ENCODE data around the gene SAMSN1. TPM values are rescaled to one million over a fixed set of nuclear protein-coding genes. Genes with fewer than 3 reads are reported as not detected.

Gene SAMSN1
- total RNA-seq, 2 donors from 2014 or later = 74.5 to 89.4 TPM

GRCh38 chr21:14572204-14572780 is 26.2 kb upstream of the SAMSN1 start:
- DNase-seq (ENCODE audit: low spot score in 2 of 2) (no peak), ATAC-seq (peak; percentile 74 to 80)
- Mint-ChIP-seq H3K27ac (no peak overlapping the region), H3K9me3 (peaks cover 3 to 20% of the 10 kb centered on the region in 2 donors), H3K36me3 (no peaks in the 10 kb centered on the region)

GRCh38 chr21:14569868-14570267 is 23.8 kb upstream of the SAMSN1 start:
- ATAC-seq = no peak
- Mint-ChIP-seq H3K36me3 (peaks cover 0 to 6% of the 10 kb centered on the region in 2 donors), H3K9me3 (peaks cover 3 to 19% of the 10 kb centered on the region in 2 donors), H3K27ac (no peak overlapping the region)
- no peak for DNase-seq (ENCODE audit: low spot score in 2 of 2)

DNA sequence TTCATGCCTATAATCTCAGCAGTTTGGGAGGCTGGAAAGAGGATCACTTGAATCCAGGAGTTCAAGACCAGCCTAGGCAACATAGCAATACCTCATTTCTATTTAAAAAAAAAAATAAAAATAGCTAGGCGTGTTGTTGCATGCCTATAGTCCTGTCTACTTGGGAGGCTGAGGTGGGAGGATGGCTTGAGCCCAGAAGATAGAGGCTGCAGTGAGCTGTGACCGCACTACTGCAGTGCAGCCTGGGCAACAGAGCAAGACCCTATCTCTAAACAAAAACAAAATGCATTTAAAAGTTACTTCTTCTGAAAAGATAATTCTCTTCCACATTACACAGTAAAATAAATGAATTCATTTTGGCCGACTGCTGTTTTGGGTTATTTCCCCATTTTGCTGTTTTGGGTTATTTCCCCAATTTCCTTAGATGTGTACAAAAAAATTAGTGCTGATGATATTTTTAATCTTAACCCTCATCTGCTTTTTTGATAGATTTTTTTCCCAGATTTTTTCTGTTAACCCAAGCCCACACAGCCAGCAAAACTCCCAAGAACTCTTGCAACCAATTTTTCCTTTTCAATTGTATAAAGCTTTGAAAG is 23.0 kb upstream of the SAMSN1 start:
- Mint-ChIP-seq H3K27ac (no peak overlapping the region), H3K9me3 (peaks cover 3 to 19% of the 10 kb centered on the region in 2 donors), H3K36me3 (peaks cover 0 to 12% of the 10 kb centered on the region in 2 donors)
- DNase-seq (ENCODE audit: low spot score in 2 of 2) (no peak), ATAC-seq (no peak)

DNA sequence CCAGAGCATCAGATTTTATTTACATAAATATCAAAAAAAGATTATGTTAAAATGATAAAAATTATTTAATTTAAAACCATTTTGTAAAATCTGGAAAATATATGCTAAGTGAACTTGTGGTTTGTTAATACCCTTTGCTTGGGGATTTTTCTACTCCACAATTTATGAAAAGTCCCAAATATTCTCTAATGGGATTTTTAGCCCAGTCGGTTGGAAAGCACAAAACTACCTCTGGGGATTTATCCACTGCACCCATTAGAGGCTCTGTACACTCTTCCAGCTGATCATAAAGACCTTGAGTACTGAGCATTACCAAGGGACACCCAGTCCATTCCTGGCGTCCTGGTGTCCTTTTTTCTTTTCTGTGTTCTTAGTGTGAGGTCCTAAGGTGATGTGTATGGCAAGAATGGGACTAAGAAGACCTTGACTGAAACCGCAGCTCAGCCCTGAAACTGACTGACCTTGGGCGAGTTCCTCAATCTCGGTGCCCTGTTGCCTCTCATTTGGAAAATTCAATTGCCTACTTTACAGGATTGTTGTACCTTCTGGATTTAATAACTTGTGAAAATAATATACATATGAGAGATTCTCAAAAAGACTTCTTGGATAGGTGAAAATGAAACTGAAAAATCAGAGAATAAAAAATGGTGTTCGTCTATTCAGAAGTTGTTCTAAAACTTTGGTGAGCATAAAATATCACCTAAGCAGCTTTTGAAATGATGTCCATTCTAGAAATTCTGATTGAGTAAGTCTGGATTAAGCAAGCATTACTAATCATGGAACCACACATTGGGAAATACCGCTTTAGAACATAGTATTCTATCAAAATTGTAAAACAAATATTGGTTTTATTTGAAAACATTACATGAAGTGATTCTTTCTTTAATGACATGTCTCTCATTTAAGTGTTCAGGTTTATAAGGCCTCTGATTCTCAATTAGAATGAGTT is 21.5 kb upstream of the SAMSN1 start:
- H3K27ac Mint-ChIP-seq = no peak overlapping the region
- ATAC-seq (no peak), DNase-seq (ENCODE audit: low spot score in 2 of 2) (no peak)
- peaks cover 0 to 12% of the 10 kb centered on the region in 2 donors for H3K36me3 Mint-ChIP-seq
- peaks cover 3 to 19% of the 10 kb centered on the region in 2 donors for H3K9me3 Mint-ChIP-seq

- Mint-ChIP-seq H3K36me3 (peaks cover 0 to 16% of the 10 kb centered on the region in 2 donors), H3K27ac (no peak overlapping the region), H3K9me3 (peaks cover under 1 to 20% of the 10 kb centered on the region in 2 donors)
- no peak for DNase-seq (ENCODE audit: low spot score in 2 of 2)
- ATAC-seq = peak in 1 of 2 donors; percentile 51
These were observed 20.8 kb upstream of the SAMSN1 start for GRCh38 chr21:14566894-14567293.

DNA sequence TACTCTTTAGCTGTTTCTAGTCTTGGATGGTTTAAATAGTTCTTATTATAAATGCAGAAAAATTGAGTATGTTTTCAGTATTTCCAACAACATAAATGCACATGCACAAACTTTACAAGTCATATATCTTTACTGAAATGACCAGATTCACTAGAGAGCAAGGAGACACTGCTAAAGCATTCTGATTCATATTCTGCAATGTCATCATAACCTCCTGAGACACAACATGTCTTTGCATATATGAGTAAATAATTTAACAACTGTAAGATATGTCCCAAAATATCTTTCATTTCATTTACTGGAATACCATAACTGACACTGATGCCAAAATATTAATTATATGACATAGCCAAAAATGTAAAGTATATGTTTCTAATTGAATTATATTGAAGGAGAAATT is 16.8 kb upstream of the SAMSN1 start:
- DNase-seq (ENCODE audit: low spot score in 2 of 2) = no peak
- Mint-ChIP-seq H3K27ac (no peak overlapping the region), H3K36me3 (peaks cover 9 to 38% of the 10 kb centered on the region in 2 donors), H3K9me3 (peaks cover 11 to 19% of the 10 kb centered on the region in 2 donors)
- no peak for ATAC-seq

DNA sequence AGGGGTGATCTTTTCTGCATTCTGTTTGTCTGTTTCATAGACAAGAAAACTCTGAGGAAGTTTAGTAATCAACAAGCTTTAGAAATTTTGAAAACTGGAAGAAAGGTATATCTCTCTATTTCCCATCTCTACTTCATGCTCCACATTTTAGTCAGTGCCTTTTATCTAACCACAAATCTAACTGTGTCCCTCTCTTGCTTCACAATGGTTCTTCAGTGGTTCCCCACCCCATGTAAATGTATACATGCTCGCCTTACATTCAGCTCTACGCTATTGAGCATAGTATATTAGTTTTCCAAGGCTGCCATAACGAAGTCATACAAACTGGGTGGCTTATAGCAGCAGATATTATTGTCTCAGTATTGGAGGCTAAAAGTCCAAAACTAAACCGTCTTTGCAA is 14.4 kb upstream of the SAMSN1 start:
- DNase-seq (ENCODE audit: low spot score in 2 of 2) (no peak), ATAC-seq (peak in 1 of 2 donors; percentile 22)
- H3K9me3 Mint-ChIP-seq = peaks cover 11 to 18% of the 10 kb centered on the region in 2 donors
- H3K27ac Mint-ChIP-seq = no peak overlapping the region
- H3K36me3 Mint-ChIP-seq = peaks cover 9 to 33% of the 10 kb centered on the region in 2 donors

- H3K36me3 Mint-ChIP-seq = peaks cover 9 to 33% of the 10 kb centered on the region in 2 donors
- ATAC-seq (no peak), DNase-seq (ENCODE audit: low spot score in 2 of 2) (no peak)
- H3K27ac Mint-ChIP-seq = no peak overlapping the region
- peaks cover 11 to 18% of the 10 kb centered on the region in 2 donors for H3K9me3 Mint-ChIP-seq
These were observed 14.0 kb upstream of the SAMSN1 start for GRCh38 chr21:14560139-14560538.

DNA sequence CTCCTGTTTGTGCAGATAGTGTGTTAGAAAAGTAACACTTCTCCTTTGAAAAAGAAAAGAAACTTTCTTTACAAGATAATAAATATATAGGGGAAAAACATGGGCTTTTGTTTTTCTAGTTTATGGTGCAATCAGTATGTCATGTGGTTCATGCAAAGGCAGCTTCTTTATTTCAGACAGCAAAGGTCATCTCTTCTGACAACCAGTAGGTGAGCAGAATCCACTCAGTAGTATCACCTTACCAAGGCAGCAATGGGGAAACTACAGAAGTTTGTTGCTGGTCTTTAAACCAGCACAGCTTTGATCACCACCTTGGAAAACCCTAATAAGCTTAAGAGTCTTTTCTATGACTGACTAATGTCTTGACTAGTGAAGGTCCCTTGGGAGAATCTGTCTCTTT is 13.0 kb upstream of the SAMSN1 start:
- ATAC-seq (no peak), DNase-seq (ENCODE audit: low spot score in 2 of 2) (no peak)
- H3K36me3 Mint-ChIP-seq = peaks cover 9 to 26% of the 10 kb centered on the region in 2 donors
- H3K27ac Mint-ChIP-seq = no peak overlapping the region
- peaks cover 11 to 18% of the 10 kb centered on the region in 2 donors for H3K9me3 Mint-ChIP-seq

DNA sequence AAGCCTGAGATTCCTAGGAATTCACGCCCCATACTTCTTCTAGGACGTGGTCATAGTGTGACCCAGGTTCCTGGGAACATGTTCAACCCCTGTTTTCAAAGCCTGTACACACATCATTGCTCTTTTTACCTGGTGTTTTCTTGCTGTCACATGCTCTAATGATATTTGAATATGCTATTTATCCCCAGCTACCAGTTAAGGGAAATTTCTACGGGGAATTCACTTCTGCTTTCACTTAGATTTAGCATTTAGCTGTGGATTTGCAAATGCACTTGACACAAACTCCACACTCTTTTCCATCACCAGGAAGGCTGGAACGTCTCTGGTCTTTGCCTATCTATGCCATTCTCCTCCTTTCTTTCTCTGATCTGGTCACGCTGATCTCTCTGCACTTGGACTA is 11.3 kb upstream of the SAMSN1 start:
- H3K27ac Mint-ChIP-seq = no peak overlapping the region
- peaks cover 9 to 26% of the 10 kb centered on the region in 2 donors for H3K36me3 Mint-ChIP-seq
- peaks cover 11 to 18% of the 10 kb centered on the region in 2 donors for H3K9me3 Mint-ChIP-seq
- DNase-seq (ENCODE audit: low spot score in 2 of 2) (no peak), ATAC-seq (no peak)

- Mint-ChIP-seq H3K27ac (no peak overlapping the region), H3K36me3 (peaks cover 0 to 18% of the 10 kb centered on the region in 2 donors), H3K9me3 (peaks cover 3 to 5% of the 10 kb centered on the region in 2 donors)
- no peak for DNase-seq (ENCODE audit: low spot score in 2 of 2)
- peak; percentile 98 for ATAC-seq
These were observed 8.8 kb upstream of the SAMSN1 start for GRCh38 chr21:14554948-14555347.

DNA sequence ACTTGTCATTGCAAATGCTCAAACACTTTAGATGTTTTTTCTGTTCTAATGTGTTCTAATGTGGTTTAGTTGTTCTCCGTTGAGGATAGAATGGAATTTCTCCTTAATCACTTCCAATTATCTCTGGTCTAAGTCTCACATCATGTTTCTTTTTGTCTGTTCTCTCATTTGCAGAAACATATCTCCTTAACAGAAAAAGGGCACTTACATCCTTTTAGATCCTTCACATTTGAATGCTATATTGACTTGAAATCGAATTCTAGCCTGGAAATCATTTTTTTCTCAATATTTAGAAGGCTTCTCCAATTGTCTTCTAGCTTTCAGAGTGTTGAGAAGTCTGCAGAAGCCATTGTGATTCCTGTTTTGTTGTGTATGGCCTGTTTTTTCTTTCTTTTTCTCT is 7.3 kb upstream of the SAMSN1 start:
- peaks cover 7 to 8% of the 10 kb centered on the region in 2 donors for H3K9me3 Mint-ChIP-seq
- no peak for ATAC-seq
- DNase-seq (ENCODE audit: low spot score in 2 of 2) = no peak
- peaks cover 0 to 19% of the 10 kb centered on the region in 2 donors for H3K36me3 Mint-ChIP-seq
- no peak overlapping the region for H3K27ac Mint-ChIP-seq

GRCh38 chr21:14551741-14552140 is 5.6 kb upstream of the SAMSN1 start:
- ATAC-seq (no peak), DNase-seq (ENCODE audit: low spot score in 2 of 2) (no peak)
- Mint-ChIP-seq H3K27ac (no peak overlapping the region), H3K36me3 (peaks cover 0 to 19% of the 10 kb centered on the region in 2 donors), H3K9me3 (peaks cover 4 to 7% of the 10 kb centered on the region in 2 donors)

- Mint-ChIP-seq H3K27ac (peak overlapping the region; percentile 70), H3K36me3 (peaks cover 0 to 27% of the 10 kb centered on the region in 2 donors), H3K9me3 (peaks cover 4 to 7% of the 10 kb centered on the region in 2 donors)
- no peak for DNase-seq (ENCODE audit: low spot score in 2 of 2)
- no peak for ATAC-seq
These were observed 4.0 kb upstream of the SAMSN1 start for GRCh38 chr21:14550135-14550534.

GRCh38 chr21:14548779-14549178 is 2.7 kb upstream of the SAMSN1 start:
- H3K9me3 Mint-ChIP-seq = peaks cover 4 to 7% of the 10 kb centered on the region in 2 donors
- peak overlapping the region; percentile 85 to 96 for H3K27ac Mint-ChIP-seq
- DNase-seq (ENCODE audit: low spot score in 2 of 2) = no peak
- H3K36me3 Mint-ChIP-seq = peaks cover 5 to 33% of the 10 kb centered on the region in 2 donors
- ATAC-seq = peak in 1 of 2 donors; percentile 25

- Mint-ChIP-seq H3K9me3 (peaks cover 4 to 7% of the 10 kb centered on the region in 2 donors), H3K27ac (peak overlapping the region; percentile 85 to 96), H3K36me3 (peaks cover 5 to 34% of the 10 kb centered on the region in 2 donors)
- ATAC-seq (peak; percentile 56 to 76), DNase-seq (ENCODE audit: low spot score in 2 of 2) (no peak)
These were observed 1.9 kb upstream of the SAMSN1 start for GRCh38 chr21:14547834-14548513.

All from activated naive CD4-positive, alpha-beta T cell treated with anti-CD3 and anti-CD28 coated beads, Interleukin-2, amount 50 U/mL, for 72 hours (primary cell).